22Rv1 (cell line): Measurements from ENCODE around the gene MPI.

Experiments
- ZFX ChIP-seq: fragments of 450-650 bp; IDR thresholded peaks from 2 replicates; pipeline ENCODE4 v1.6.1; 2017; ENCODE audit warnings: antibody characterized with exemption, borderline replicate concordance
- TF ChIP-seq, protein P1 (sequence below): fragments of 450-650 bp; IDR thresholded peaks from 2 replicates; pipeline ENCODE4 v1.5.1; 2017; ENCODE audit warnings: mild to moderate bottlenecking

- TF ChIP-seq, protein P1, sequence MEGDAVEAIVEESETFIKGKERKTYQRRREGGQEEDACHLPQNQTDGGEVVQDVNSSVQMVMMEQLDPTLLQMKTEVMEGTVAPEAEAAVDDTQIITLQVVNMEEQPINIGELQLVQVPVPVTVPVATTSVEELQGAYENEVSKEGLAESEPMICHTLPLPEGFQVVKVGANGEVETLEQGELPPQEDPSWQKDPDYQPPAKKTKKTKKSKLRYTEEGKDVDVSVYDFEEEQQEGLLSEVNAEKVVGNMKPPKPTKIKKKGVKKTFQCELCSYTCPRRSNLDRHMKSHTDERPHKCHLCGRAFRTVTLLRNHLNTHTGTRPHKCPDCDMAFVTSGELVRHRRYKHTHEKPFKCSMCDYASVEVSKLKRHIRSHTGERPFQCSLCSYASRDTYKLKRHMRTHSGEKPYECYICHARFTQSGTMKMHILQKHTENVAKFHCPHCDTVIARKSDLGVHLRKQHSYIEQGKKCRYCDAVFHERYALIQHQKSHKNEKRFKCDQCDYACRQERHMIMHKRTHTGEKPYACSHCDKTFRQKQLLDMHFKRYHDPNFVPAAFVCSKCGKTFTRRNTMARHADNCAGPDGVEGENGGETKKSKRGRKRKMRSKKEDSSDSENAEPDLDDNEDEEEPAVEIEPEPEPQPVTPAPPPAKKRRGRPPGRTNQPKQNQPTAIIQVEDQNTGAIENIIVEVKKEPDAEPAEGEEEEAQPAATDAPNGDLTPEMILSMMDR = no peak
- TF ChIP-seq ZFX = no peak
Measured at GRCh38 chr15:74904190-74904805, 14.5 kb downstream of the MPI start.
